ENCODE measurements around the gene NF2. TPM values are rescaled to one million over a fixed set of nuclear protein-coding genes. Genes with fewer than 3 reads are reported as not detected.
A peak's percentile ranks its signal among the peaks of the same experiment; 100 is the strongest.

Gene NF2
- total and polyA plus RNA-seq, 9 donors = 16.9 to 30.1 (median 19.8) TPM

GRCh38 chr22:29700206-29700899 lies 96.9 kb downstream of the NF2 start:
- Histone ChIP-seq H3K36me3 (ENCODE audit: control insufficient read depth, insufficient read depth, low read length) (peaks cover 3% of the 10 kb centered on the region), H3K27ac (ENCODE audit: low read length) (no peak overlapping the region), H3K4me3 (ENCODE audit: low read length) (no peak overlapping the region), H3K27me3 (ENCODE audit: control insufficient read depth, insufficient read depth, low read length) (peaks cover 43% of the 10 kb centered on the region), H3K9me3 (replicated peaks; ENCODE audit: control insufficient read depth, low read depth, low read length) (no peaks in the 10 kb centered on the region), H3K4me1 (ENCODE audit: control insufficient read depth, insufficient read depth, low read length) (peaks cover 81% of the 10 kb centered on the region)
- DNase-seq = no peak
- WGBS (ENCODE audit: insufficient coverage) = 31% methylated on average over 13 of the region's 19 CpGs

GRCh38 chr22:29700900-29701154 lies 97.4 kb downstream of the NF2 start:
- Histone ChIP-seq H3K4me1 (ENCODE audit: control insufficient read depth, insufficient read depth, low read length) (peaks cover 81% of the 10 kb centered on the region), H3K27me3 (ENCODE audit: control insufficient read depth, insufficient read depth, low read length) (peaks cover 43% of the 10 kb centered on the region), H3K27ac (ENCODE audit: low read length) (no peak overlapping the region), H3K36me3 (ENCODE audit: control insufficient read depth, insufficient read depth, low read length) (peaks cover 3% of the 10 kb centered on the region), H3K9me3 (replicated peaks; ENCODE audit: control insufficient read depth, low read depth, low read length) (no peaks in the 10 kb centered on the region), H3K4me3 (ENCODE audit: low read length) (no peak overlapping the region)
- WGBS (ENCODE audit: insufficient coverage) = 34% methylated on average over 7 of the region's 9 CpGs
- DNase-seq = no peak

GRCh38 chr22:29701155-29701999 lies 97.9 kb downstream of the NF2 start:
- H3K27ac ChIP-seq (ENCODE audit: low read length) = no peak overlapping the region
- peaks cover 43% of the 10 kb centered on the region for H3K27me3 ChIP-seq (ENCODE audit: control insufficient read depth, insufficient read depth, low read length)
- no peak for DNase-seq

GRCh38 chr22:29702000-29702930 lies 98.8 kb downstream of the NF2 start:
- Histone ChIP-seq H3K36me3 (ENCODE audit: control insufficient read depth, insufficient read depth, low read length) (no peaks in the 10 kb centered on the region), H3K9me3 (replicated peaks; ENCODE audit: control insufficient read depth, low read depth, low read length) (no peaks in the 10 kb centered on the region), H3K4me3 (ENCODE audit: low read length) (no peak overlapping the region), H3K27ac (ENCODE audit: low read length) (no peak overlapping the region), H3K4me1 (ENCODE audit: control insufficient read depth, insufficient read depth, low read length) (peaks cover 82% of the 10 kb centered on the region), H3K27me3 (ENCODE audit: control insufficient read depth, insufficient read depth, low read length) (peaks cover 46% of the 10 kb centered on the region)
- no peak for DNase-seq
- WGBS (ENCODE audit: insufficient coverage) = 31% methylated on average over 9 of the region's 14 CpGs

More at GRCh38 chr22:29701155-29701999, 97.9 kb downstream of the NF2 start:
- 25% methylated on average over 12 of the region's 14 CpGs for WGBS (ENCODE audit: insufficient coverage)
- peaks cover 2% of the 10 kb centered on the region for H3K36me3 ChIP-seq (ENCODE audit: control insufficient read depth, insufficient read depth, low read length)
- peaks cover 81% of the 10 kb centered on the region for H3K4me1 ChIP-seq (ENCODE audit: control insufficient read depth, insufficient read depth, low read length)
- no peaks in the 10 kb centered on the region for H3K9me3 ChIP-seq (replicated peaks; ENCODE audit: control insufficient read depth, low read depth, low read length)
- H3K4me3 ChIP-seq (ENCODE audit: low read length) = no peak overlapping the region

- Histone ChIP-seq H3K27ac (ENCODE audit: low read length) (no peak overlapping the region), H3K4me1 (ENCODE audit: control insufficient read depth, insufficient read depth, low read length) (peaks cover 77% of the 10 kb centered on the region), H3K36me3 (ENCODE audit: control insufficient read depth, insufficient read depth, low read length) (no peaks in the 10 kb centered on the region), H3K9me3 (replicated peaks; ENCODE audit: control insufficient read depth, low read depth, low read length) (no peaks in the 10 kb centered on the region), H3K4me3 (ENCODE audit: low read length) (no peak overlapping the region), H3K27me3 (ENCODE audit: control insufficient read depth, insufficient read depth, low read length) (peaks cover 46% of the 10 kb centered on the region)
- no peak for DNase-seq
- whole genome bisulfite sequencing (ENCODE audit: insufficient coverage) = 22% methylated on average over 13 of the region's 19 CpGs
Measured at GRCh38 chr22:29702931-29703501, 99.6 kb downstream of the NF2 start.

- WGBS (ENCODE audit: insufficient coverage) = 19% methylated on average over 6 of the region's 7 CpGs
- DNase-seq = no peak
- Histone ChIP-seq H3K4me1 (ENCODE audit: control insufficient read depth, insufficient read depth, low read length) (peaks cover 74% of the 10 kb centered on the region), H3K36me3 (ENCODE audit: control insufficient read depth, insufficient read depth, low read length) (no peaks in the 10 kb centered on the region), H3K27ac (ENCODE audit: low read length) (no peak overlapping the region), H3K9me3 (replicated peaks; ENCODE audit: control insufficient read depth, low read depth, low read length) (no peaks in the 10 kb centered on the region), H3K27me3 (ENCODE audit: control insufficient read depth, insufficient read depth, low read length) (peaks cover 46% of the 10 kb centered on the region), H3K4me3 (ENCODE audit: low read length) (no peak overlapping the region)
Measured at GRCh38 chr22:29703569-29704195, 100.2 kb downstream of the NF2 start.

GRCh38 chr22:29704528-29705285 lies 101.3 kb downstream of the NF2 start:
- 27% methylated on average over 8 of the region's 14 CpGs for WGBS (ENCODE audit: insufficient coverage)
- Histone ChIP-seq H3K4me3 (ENCODE audit: low read length) (no peak overlapping the region), H3K9me3 (replicated peaks; ENCODE audit: control insufficient read depth, low read depth, low read length) (no peaks in the 10 kb centered on the region), H3K27me3 (ENCODE audit: control insufficient read depth, insufficient read depth, low read length) (peaks cover 46% of the 10 kb centered on the region), H3K4me1 (ENCODE audit: control insufficient read depth, insufficient read depth, low read length) (peaks cover 80% of the 10 kb centered on the region), H3K36me3 (ENCODE audit: control insufficient read depth, insufficient read depth, low read length) (no peaks in the 10 kb centered on the region), H3K27ac (ENCODE audit: low read length) (peak overlapping the region; percentile 63)
- peak; percentile 73 for DNase-seq

- Histone ChIP-seq H3K4me3 (ENCODE audit: low read length) (no peak overlapping the region), H3K36me3 (ENCODE audit: control insufficient read depth, insufficient read depth, low read length) (no peaks in the 10 kb centered on the region), H3K27ac (ENCODE audit: low read length) (no peak overlapping the region), H3K4me1 (ENCODE audit: control insufficient read depth, insufficient read depth, low read length) (peaks cover 84% of the 10 kb centered on the region), H3K9me3 (replicated peaks; ENCODE audit: control insufficient read depth, low read depth, low read length) (no peaks in the 10 kb centered on the region), H3K27me3 (ENCODE audit: control insufficient read depth, insufficient read depth, low read length) (peaks cover 39% of the 10 kb centered on the region)
- WGBS (ENCODE audit: insufficient coverage) = no CpG with 5 or more reads among the region's 7 CpGs
- DNase-seq = no peak
Measured at GRCh38 chr22:29705651-29706050, 102.2 kb downstream of the NF2 start.

GRCh38 chr22:29706486-29706885 lies 103.1 kb downstream of the NF2 start:
- Histone ChIP-seq H3K9me3 (replicated peaks; ENCODE audit: control insufficient read depth, low read depth, low read length) (no peaks in the 10 kb centered on the region), H3K4me3 (ENCODE audit: low read length) (no peak overlapping the region), H3K27me3 (ENCODE audit: control insufficient read depth, insufficient read depth, low read length) (peaks cover 30% of the 10 kb centered on the region), H3K36me3 (ENCODE audit: control insufficient read depth, insufficient read depth, low read length) (no peaks in the 10 kb centered on the region), H3K27ac (ENCODE audit: low read length) (no peak overlapping the region), H3K4me1 (ENCODE audit: control insufficient read depth, insufficient read depth, low read length) (peaks cover 83% of the 10 kb centered on the region)
- DNase-seq = no peak
- 9% methylated on average over 8 of the region's 9 CpGs for WGBS (ENCODE audit: insufficient coverage)

Measured in muscle of leg (tissue), 11 donors.